HepG2 (cell line): ENCODE measurements around the gene SHISA6. TPM values are rescaled to one million over a fixed set of nuclear protein-coding genes. Genes with fewer than 3 reads are reported as not detected.

ENCODE experiments used
- E2F1 ChIP-seq: sonication (generic); formaldehyde crosslinking; IDR thresholded peaks from 2 replicates; pipeline ENCODE4 v1.5.0; 2020; ENCODE audit warnings: missing genetic modification reagents
- EHMT2 ChIP-seq: fragments of 200-600 bp; sonication (generic); IDR thresholded peaks from 2 replicates; pipeline ENCODE4 v1.7.0; 2017; ENCODE audit warnings: antibody characterized with exemption, low read depth, low read length, borderline replicate concordance
- FOXC1 ChIP-seq: sonication (generic); formaldehyde crosslinking; IDR thresholded peaks from 2 replicates; pipeline ENCODE4 v1.8.0; 2022; ENCODE audit warnings: mild to moderate bottlenecking, missing genetic modification reagents, borderline replicate concordance
- HCFC1 ChIP-seq: fragments of 150-350 bp; IDR thresholded peaks from 2 replicates; pipeline ENCODE4 v1.6.1; 2014; ENCODE audit warnings: low read depth, low read length
- HMGA1 ChIP-seq: sonication (generic); formaldehyde crosslinking; conservative IDR thresholded peaks from 2 replicates; pipeline ENCODE4 v1.4.0; 2020; ENCODE audit warnings: missing genetic modification reagents
- IRF9 ChIP-seq: sonication (generic); formaldehyde crosslinking; IDR thresholded peaks from 2 replicates; pipeline ENCODE4 v1.8.0; 2022; ENCODE audit warnings: missing genetic modification reagents, mild to moderate bottlenecking, borderline replicate concordance
- MLLT10 ChIP-seq: sonication (generic); formaldehyde crosslinking; IDR thresholded peaks from 2 replicates; pipeline ENCODE4 v1.4.0; 2020; ENCODE audit warnings: missing genetic modification reagents
- PAXIP1 ChIP-seq: sonication (generic); formaldehyde crosslinking; conservative IDR thresholded peaks from 2 replicates; pipeline ENCODE4 v1.4.0; 2020; ENCODE audit warnings: mild to moderate bottlenecking, missing genetic modification reagents, moderate library complexity
- ZBED4 ChIP-seq: sonication (generic); formaldehyde crosslinking; IDR thresholded peaks from 2 replicates; pipeline ENCODE4 v1.4.0; 2020; ENCODE audit warnings: missing genetic modification reagents, borderline replicate concordance
- ZEB1 ChIP-seq: IDR thresholded peaks from 2 replicates; pipeline ENCODE4 v1.6.1; 2012; ENCODE audit warnings: mild to moderate bottlenecking, low read depth, inconsistent platforms; ENCODE audit not compliant: insufficient replicate concordance
- ZNF138 ChIP-seq: sonication (generic); formaldehyde crosslinking; IDR thresholded peaks from 2 replicates; pipeline ENCODE4 v1.5.0; 2020; ENCODE audit warnings: mild to moderate bottlenecking, low read depth, missing genetic modification reagents
- ZNF580 ChIP-seq: IDR thresholded peaks from 2 replicates; pipeline ENCODE4 v1.6.1; 2016; ENCODE audit warnings: low read depth, borderline replicate concordance
- ZNF724P ChIP-seq: sonication (generic); formaldehyde crosslinking; IDR thresholded peaks from 2 replicates; pipeline ENCODE4 v1.8.0; 2022; ENCODE audit warnings: missing genetic modification reagents, borderline replicate concordance
- ZSCAN30 ChIP-seq: sonication (generic); formaldehyde crosslinking; IDR thresholded peaks from 2 replicates; pipeline ENCODE4 v1.5.0; 2020; ENCODE audit warnings: mild to moderate bottlenecking, missing genetic modification reagents
- polyA plus RNA-seq, 8 experiments: library from polyadenylated mRNA; depleted of rRNA in 3 of 8; stranded (reverse) in 7 of 8; unstranded in 1 of 8; fragments of >200 nt; fragmentation: Illumina TruSeq in 4 of 8; extraction: Trizol in 4 of 8; gene quantifications; 2 replicates each; pipeline versions ENCODE4 v1.2.1 to v1.2.3, GENCODE V29; 2011 to 2016; ENCODE audit warnings: low read depth in 4 of 8, missing spikeins in 1 of 8, mixed read lengths in 1 of 8; ENCODE audit not compliant: insufficient read depth in 1 of 8
- total RNA-seq, 5 experiments: library from RNA; depleted of rRNA; stranded (reverse); fragments of >200 nt; fragmentation: Illumina TruSeq; extraction: Trizol; gene quantifications; 2 replicates each; pipeline ENCODE4 v1.2.3, GENCODE V29; 2016; ENCODE audit warnings: low read depth in 1 of 5

Gene SHISA6
- total and polyA plus RNA-seq, 2 of the 13 experiments (the other 11 are each of a cell fraction or from before 2014, with no cell fraction given) = not detected

- TF ChIP-seq ZBED4 (CRISPR knock-in tag) = no peak
- no peak for TF ChIP-seq PAXIP1 (CRISPR knock-in tag)
- no peak for TF ChIP-seq ZNF580 (CRISPR knock-in tag)
- TF ChIP-seq IRF9 = no peak
- TF ChIP-seq MLLT10 (CRISPR knock-in tag) = no peak
- no peak for TF ChIP-seq E2F1 (CRISPR knock-in tag)
- TF ChIP-seq HCFC1 = no peak
- no peak for TF ChIP-seq ZNF724P (CRISPR knock-in tag)
- TF ChIP-seq ZEB1 = no peak
- no peak for TF ChIP-seq EHMT2
- TF ChIP-seq FOXC1 (CRISPR knock-in tag) = no peak
- no peak for TF ChIP-seq ZNF138 (CRISPR knock-in tag)
- no peak for TF ChIP-seq ZSCAN30
- TF ChIP-seq HMGA1 (CRISPR knock-in tag) = no peak
Observed at GRCh38 chr17:11582217-11582616, 341.2 kb downstream of the SHISA6 start (continued).
